ENCODE data around the gene LCN9. TPM values are rescaled to one million over a fixed set of nuclear protein-coding genes. Genes with fewer than 3 reads are reported as not detected.

LCN9 gene
- total RNA-seq, 1 donor from 2014 or later = not detected

GRCh38 chr9:135684691-135685090 lies 21.6 kb downstream of the LCN9 start:
- H3K27ac Mint-ChIP-seq = no peak overlapping the region
- no peaks in the 10 kb centered on the region for H3K4me1 Mint-ChIP-seq (ENCODE audit: low read depth)
- no peaks in the 10 kb centered on the region for H3K36me3 Mint-ChIP-seq (ENCODE audit: low read depth)

GRCh38 chr9:135687216-135687615 lies 24.1 kb downstream of the LCN9 start:
- intact Hi-C loops (cut with micrococcal nuclease) = no loop called here
- Mint-ChIP-seq H3K4me3 (ENCODE audit: low read depth) (no peak overlapping the region), H3K9me3 (no peaks in the 10 kb centered on the region), H3K4me1 (ENCODE audit: low read depth) (no peaks in the 10 kb centered on the region), H3K27me3 (ENCODE audit: low read depth) (no peaks in the 10 kb centered on the region), H3K27ac (no peak overlapping the region), H3K36me3 (ENCODE audit: low read depth) (no peaks in the 10 kb centered on the region)
- DNase-seq (ENCODE audit: low spot score) = no peak

More at GRCh38 chr9:135684691-135685090, 21.6 kb downstream of the LCN9 start:
- no peak for DNase-seq (ENCODE audit: low spot score)
- Mint-ChIP-seq H3K27me3 (ENCODE audit: low read depth) (no peaks in the 10 kb centered on the region), H3K9me3 (no peaks in the 10 kb centered on the region), H3K4me3 (ENCODE audit: low read depth) (no peak overlapping the region)
- intact Hi-C loops (cut with micrococcal nuclease) = no loop called here

- no peak for DNase-seq (ENCODE audit: low spot score)
- no peaks in the 10 kb centered on the region for H3K9me3 Mint-ChIP-seq
- H3K4me1 Mint-ChIP-seq (ENCODE audit: low read depth) = no peaks in the 10 kb centered on the region
- intact Hi-C loops (cut with micrococcal nuclease) = no loop called here
- no peak overlapping the region for H3K4me3 Mint-ChIP-seq (ENCODE audit: low read depth)
- no peak overlapping the region for H3K27ac Mint-ChIP-seq
- H3K27me3 Mint-ChIP-seq (ENCODE audit: low read depth) = no peaks in the 10 kb centered on the region
- H3K36me3 Mint-ChIP-seq (ENCODE audit: low read depth) = no peaks in the 10 kb centered on the region
Observed at GRCh38 chr9:135689011-135689410, 25.9 kb downstream of the LCN9 start.

GRCh38 chr9:135690836-135691570 lies 27.9 kb downstream of the LCN9 start:
- Mint-ChIP-seq H3K4me3 (ENCODE audit: low read depth) (no peak overlapping the region), H3K27me3 (ENCODE audit: low read depth) (no peaks in the 10 kb centered on the region), H3K36me3 (ENCODE audit: low read depth) (no peaks in the 10 kb centered on the region), H3K4me1 (ENCODE audit: low read depth) (no peaks in the 10 kb centered on the region), H3K9me3 (no peaks in the 10 kb centered on the region), H3K27ac (no peak overlapping the region)
- DNase-seq (ENCODE audit: low spot score) = no peak
- intact Hi-C loops (cut with micrococcal nuclease) = no loop called here

GRCh38 chr9:135692410-135692809 lies 29.3 kb downstream of the LCN9 start:
- Mint-ChIP-seq H3K36me3 (ENCODE audit: low read depth) (no peaks in the 10 kb centered on the region), H3K9me3 (no peaks in the 10 kb centered on the region), H3K4me1 (ENCODE audit: low read depth) (no peaks in the 10 kb centered on the region), H3K27me3 (ENCODE audit: low read depth) (no peaks in the 10 kb centered on the region), H3K4me3 (ENCODE audit: low read depth) (no peak overlapping the region), H3K27ac (no peak overlapping the region)
- DNase-seq (ENCODE audit: low spot score) = no peak
- intact Hi-C loops (cut with micrococcal nuclease) = no loop called here

GRCh38 chr9:135693265-135693664 lies 30.2 kb downstream of the LCN9 start:
- Mint-ChIP-seq H3K36me3 (ENCODE audit: low read depth) (no peaks in the 10 kb centered on the region), H3K4me1 (ENCODE audit: low read depth) (no peaks in the 10 kb centered on the region), H3K9me3 (no peaks in the 10 kb centered on the region), H3K27me3 (ENCODE audit: low read depth) (no peaks in the 10 kb centered on the region), H3K4me3 (ENCODE audit: low read depth) (no peak overlapping the region), H3K27ac (no peak overlapping the region)
- intact Hi-C loops (cut with micrococcal nuclease) = no loop called here
- no peak for DNase-seq (ENCODE audit: low spot score)

GRCh38 chr9:135693771-135694170 lies 30.7 kb downstream of the LCN9 start:
- Mint-ChIP-seq H3K4me1 (ENCODE audit: low read depth) (no peaks in the 10 kb centered on the region), H3K36me3 (ENCODE audit: low read depth) (no peaks in the 10 kb centered on the region), H3K27me3 (ENCODE audit: low read depth) (no peaks in the 10 kb centered on the region), H3K4me3 (ENCODE audit: low read depth) (no peak overlapping the region), H3K9me3 (no peaks in the 10 kb centered on the region), H3K27ac (no peak overlapping the region)
- DNase-seq (ENCODE audit: low spot score) = no peak
- intact Hi-C loops (cut with micrococcal nuclease) = no loop called here

GRCh38 chr9:135694414-135694813 lies 31.3 kb downstream of the LCN9 start:
- H3K27ac Mint-ChIP-seq = no peak overlapping the region
- no peaks in the 10 kb centered on the region for H3K9me3 Mint-ChIP-seq
- no peak overlapping the region for H3K4me3 Mint-ChIP-seq (ENCODE audit: low read depth)
- H3K36me3 Mint-ChIP-seq (ENCODE audit: low read depth) = no peaks in the 10 kb centered on the region
- intact Hi-C loops (cut with micrococcal nuclease) = no loop called here
- no peaks in the 10 kb centered on the region for H3K4me1 Mint-ChIP-seq (ENCODE audit: low read depth)
- no peaks in the 10 kb centered on the region for H3K27me3 Mint-ChIP-seq (ENCODE audit: low read depth)
- no peak for DNase-seq (ENCODE audit: low spot score)

GRCh38 chr9:135695036-135695435 lies 31.9 kb downstream of the LCN9 start:
- H3K27me3 Mint-ChIP-seq (ENCODE audit: low read depth) = no peaks in the 10 kb centered on the region
- no peaks in the 10 kb centered on the region for H3K9me3 Mint-ChIP-seq
- H3K27ac Mint-ChIP-seq = no peak overlapping the region
- H3K4me1 Mint-ChIP-seq (ENCODE audit: low read depth) = no peaks in the 10 kb centered on the region
- intact Hi-C loops (cut with micrococcal nuclease) = no loop called here
- no peak for DNase-seq (ENCODE audit: low spot score)
- H3K36me3 Mint-ChIP-seq (ENCODE audit: low read depth) = no peaks in the 10 kb centered on the region
- H3K4me3 Mint-ChIP-seq (ENCODE audit: low read depth) = no peak overlapping the region

GRCh38 chr9:135695642-135696041 lies 32.5 kb downstream of the LCN9 start:
- Mint-ChIP-seq H3K27ac (no peak overlapping the region), H3K36me3 (ENCODE audit: low read depth) (no peaks in the 10 kb centered on the region), H3K4me1 (ENCODE audit: low read depth) (no peaks in the 10 kb centered on the region), H3K4me3 (ENCODE audit: low read depth) (no peak overlapping the region), H3K27me3 (ENCODE audit: low read depth) (no peaks in the 10 kb centered on the region), H3K9me3 (no peaks in the 10 kb centered on the region)
- DNase-seq (ENCODE audit: low spot score) = no peak
- intact Hi-C loops (cut with micrococcal nuclease) = no loop called here

- Mint-ChIP-seq H3K9me3 (no peaks in the 10 kb centered on the region), H3K27me3 (ENCODE audit: low read depth) (no peaks in the 10 kb centered on the region), H3K4me3 (ENCODE audit: low read depth) (no peak overlapping the region), H3K4me1 (ENCODE audit: low read depth) (no peaks in the 10 kb centered on the region), H3K27ac (no peak overlapping the region), H3K36me3 (ENCODE audit: low read depth) (no peaks in the 10 kb centered on the region)
- intact Hi-C loops (cut with micrococcal nuclease) = no loop called here
- no peak for DNase-seq (ENCODE audit: low spot score)
Observed at GRCh38 chr9:135696446-135696845, 33.3 kb downstream of the LCN9 start.

GRCh38 chr9:135697226-135697625 lies 34.1 kb downstream of the LCN9 start:
- Mint-ChIP-seq H3K36me3 (ENCODE audit: low read depth) (no peaks in the 10 kb centered on the region), H3K4me3 (ENCODE audit: low read depth) (no peak overlapping the region), H3K27ac (no peak overlapping the region), H3K27me3 (ENCODE audit: low read depth) (no peaks in the 10 kb centered on the region), H3K9me3 (no peaks in the 10 kb centered on the region), H3K4me1 (ENCODE audit: low read depth) (no peaks in the 10 kb centered on the region)
- DNase-seq (ENCODE audit: low spot score) = no peak
- intact Hi-C loops (cut with micrococcal nuclease) = no loop called here

- no peaks in the 10 kb centered on the region for H3K36me3 Mint-ChIP-seq (ENCODE audit: low read depth)
- no peak overlapping the region for H3K4me3 Mint-ChIP-seq (ENCODE audit: low read depth)
- H3K27me3 Mint-ChIP-seq (ENCODE audit: low read depth) = no peaks in the 10 kb centered on the region
- DNase-seq (ENCODE audit: low spot score) = no peak
- H3K4me1 Mint-ChIP-seq (ENCODE audit: low read depth) = no peaks in the 10 kb centered on the region
- H3K27ac Mint-ChIP-seq = no peak overlapping the region
- intact Hi-C loops (cut with micrococcal nuclease) = no loop called here
- H3K9me3 Mint-ChIP-seq = no peaks in the 10 kb centered on the region
Observed at GRCh38 chr9:135698236-135698635, 35.1 kb downstream of the LCN9 start.

GRCh38 chr9:135698767-135699166 lies 35.7 kb downstream of the LCN9 start:
- H3K36me3 Mint-ChIP-seq (ENCODE audit: low read depth) = no peaks in the 10 kb centered on the region
- no peaks in the 10 kb centered on the region for H3K9me3 Mint-ChIP-seq
- no peak for DNase-seq (ENCODE audit: low spot score)
- H3K27me3 Mint-ChIP-seq (ENCODE audit: low read depth) = no peaks in the 10 kb centered on the region
- no peak overlapping the region for H3K27ac Mint-ChIP-seq
- no peak overlapping the region for H3K4me3 Mint-ChIP-seq (ENCODE audit: low read depth)
- H3K4me1 Mint-ChIP-seq (ENCODE audit: low read depth) = no peaks in the 10 kb centered on the region
- intact Hi-C loops (cut with micrococcal nuclease) = no loop called here
